Measurements from ENCODE around the gene KIF13A. TPM values are rescaled to one million over a fixed set of nuclear protein-coding genes. Genes with fewer than 3 reads are reported as not detected.

The KIF13A gene
- total and polyA plus RNA-seq, 9 of the 15 experiments (the other 6 are each of a cell fraction or from before 2014, with no cell fraction given): 3.6 to 44.3 (median 29.7) TPM

DNA sequence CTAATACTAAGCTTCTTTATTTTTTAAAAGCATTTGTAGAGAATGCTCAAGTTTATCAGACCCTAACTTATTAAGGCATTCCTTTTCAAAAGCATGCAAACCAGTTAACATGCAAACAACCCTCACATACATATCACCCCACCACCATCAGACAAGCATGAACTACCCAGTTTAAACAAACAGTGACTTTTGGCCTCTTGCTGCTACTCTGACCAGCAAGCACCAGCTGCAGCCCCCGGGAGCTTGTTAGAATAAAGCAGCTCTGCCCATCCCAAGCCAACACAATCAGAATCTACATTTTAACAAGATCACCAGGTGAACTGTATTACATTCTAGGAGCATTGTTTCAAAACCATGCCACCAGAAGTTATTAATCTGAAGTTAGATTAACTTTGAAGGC, 274.9 kb downstream of the KIF13A start (continued):
- TF ChIP-seq, protein P1, sequence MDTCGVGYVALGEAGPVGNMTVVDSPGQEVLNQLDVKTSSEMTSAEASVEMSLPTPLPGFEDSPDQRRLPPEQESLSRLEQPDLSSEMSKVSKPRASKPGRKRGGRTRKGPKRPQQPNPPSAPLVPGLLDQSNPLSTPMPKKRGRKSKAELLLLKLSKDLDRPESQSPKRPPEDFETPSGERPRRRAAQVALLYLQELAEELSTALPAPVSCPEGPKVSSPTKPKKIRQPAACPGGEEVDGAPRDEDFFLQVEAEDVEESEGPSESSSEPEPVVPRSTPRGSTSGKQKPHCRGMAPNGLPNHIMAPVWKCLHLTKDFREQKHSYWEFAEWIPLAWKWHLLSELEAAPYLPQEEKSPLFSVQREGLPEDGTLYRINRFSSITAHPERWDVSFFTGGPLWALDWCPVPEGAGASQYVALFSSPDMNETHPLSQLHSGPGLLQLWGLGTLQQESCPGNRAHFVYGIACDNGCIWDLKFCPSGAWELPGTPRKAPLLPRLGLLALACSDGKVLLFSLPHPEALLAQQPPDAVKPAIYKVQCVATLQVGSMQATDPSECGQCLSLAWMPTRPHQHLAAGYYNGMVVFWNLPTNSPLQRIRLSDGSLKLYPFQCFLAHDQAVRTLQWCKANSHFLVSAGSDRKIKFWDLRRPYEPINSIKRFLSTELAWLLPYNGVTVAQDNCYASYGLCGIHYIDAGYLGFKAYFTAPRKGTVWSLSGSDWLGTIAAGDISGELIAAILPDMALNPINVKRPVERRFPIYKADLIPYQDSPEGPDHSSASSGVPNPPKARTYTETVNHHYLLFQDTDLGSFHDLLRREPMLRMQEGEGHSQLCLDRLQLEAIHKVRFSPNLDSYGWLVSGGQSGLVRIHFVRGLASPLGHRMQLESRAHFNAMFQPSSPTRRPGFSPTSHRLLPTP (IDR thresholded peaks at IDR 0.05; ENCODE audit: borderline replicate concordance, extremely low read depth, insufficient read length): no peak
- TF ChIP-seq BCOR (IDR thresholded peaks at IDR 0.05): no peak
- TF ChIP-seq ZNF384 (IDR thresholded peaks at IDR 0.05; ENCODE audit: low read depth, low read length): no peak
- no peak for TF ChIP-seq NEUROD1 (IDR thresholded peaks at IDR 0.05; ENCODE audit: borderline replicate concordance, low read depth, low read length, partially characterized antibody)
- TF ChIP-seq, protein P2, sequence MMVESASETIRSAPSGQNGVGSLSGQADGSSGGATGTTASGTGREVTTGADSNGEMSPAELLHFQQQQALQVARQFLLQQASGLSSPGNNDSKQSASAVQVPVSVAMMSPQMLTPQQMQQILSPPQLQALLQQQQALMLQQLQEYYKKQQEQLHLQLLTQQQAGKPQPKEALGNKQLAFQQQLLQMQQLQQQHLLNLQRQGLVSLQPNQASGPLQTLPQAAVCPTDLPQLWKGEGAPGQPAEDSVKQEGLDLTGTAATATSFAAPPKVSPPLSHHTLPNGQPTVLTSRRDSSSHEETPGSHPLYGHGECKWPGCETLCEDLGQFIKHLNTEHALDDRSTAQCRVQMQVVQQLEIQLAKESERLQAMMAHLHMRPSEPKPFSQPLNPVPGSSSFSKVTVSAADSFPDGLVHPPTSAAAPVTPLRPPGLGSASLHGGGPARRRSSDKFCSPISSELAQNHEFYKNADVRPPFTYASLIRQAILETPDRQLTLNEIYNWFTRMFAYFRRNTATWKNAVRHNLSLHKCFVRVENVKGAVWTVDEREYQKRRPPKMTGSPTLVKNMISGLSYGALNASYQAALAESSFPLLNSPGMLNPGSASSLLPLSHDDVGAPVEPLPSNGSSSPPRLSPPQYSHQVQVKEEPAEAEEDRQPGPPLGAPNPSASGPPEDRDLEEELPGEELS (CRISPR knock-in tag; IDR thresholded peaks at IDR 0.05; ENCODE audit: borderline replicate concordance): no peak
- TF ChIP-seq, protein P3, sequence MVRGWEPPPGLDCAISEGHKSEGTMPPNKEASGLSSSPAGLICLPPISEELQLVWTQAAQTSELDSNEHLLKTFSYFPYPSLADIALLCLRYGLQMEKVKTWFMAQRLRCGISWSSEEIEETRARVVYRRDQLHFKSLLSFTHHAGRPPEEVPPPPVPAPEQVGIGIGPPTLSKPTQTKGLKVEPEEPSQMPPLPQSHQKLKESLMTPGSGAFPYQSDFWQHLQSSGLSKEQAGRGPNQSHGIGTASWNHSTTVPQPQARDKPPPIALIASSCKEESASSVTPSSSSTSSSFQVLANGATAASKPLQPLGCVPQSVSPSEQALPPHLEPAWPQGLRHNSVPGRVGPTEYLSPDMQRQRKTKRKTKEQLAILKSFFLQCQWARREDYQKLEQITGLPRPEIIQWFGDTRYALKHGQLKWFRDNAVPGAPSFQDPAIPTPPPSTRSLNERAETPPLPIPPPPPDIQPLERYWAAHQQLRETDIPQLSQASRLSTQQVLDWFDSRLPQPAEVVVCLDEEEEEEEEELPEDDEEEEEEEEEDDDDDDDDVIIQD (CRISPR knock-in tag; IDR thresholded peaks at IDR 0.05): no peak
- no peak for TF ChIP-seq MTF1 (CRISPR knock-in tag; IDR thresholded peaks at IDR 0.05; ENCODE audit: borderline replicate concordance)
- no peak for TF ChIP-seq FOXA1 (IDR thresholded peaks at IDR 0.05; ENCODE audit: borderline replicate concordance)
- TF ChIP-seq, protein P4, sequence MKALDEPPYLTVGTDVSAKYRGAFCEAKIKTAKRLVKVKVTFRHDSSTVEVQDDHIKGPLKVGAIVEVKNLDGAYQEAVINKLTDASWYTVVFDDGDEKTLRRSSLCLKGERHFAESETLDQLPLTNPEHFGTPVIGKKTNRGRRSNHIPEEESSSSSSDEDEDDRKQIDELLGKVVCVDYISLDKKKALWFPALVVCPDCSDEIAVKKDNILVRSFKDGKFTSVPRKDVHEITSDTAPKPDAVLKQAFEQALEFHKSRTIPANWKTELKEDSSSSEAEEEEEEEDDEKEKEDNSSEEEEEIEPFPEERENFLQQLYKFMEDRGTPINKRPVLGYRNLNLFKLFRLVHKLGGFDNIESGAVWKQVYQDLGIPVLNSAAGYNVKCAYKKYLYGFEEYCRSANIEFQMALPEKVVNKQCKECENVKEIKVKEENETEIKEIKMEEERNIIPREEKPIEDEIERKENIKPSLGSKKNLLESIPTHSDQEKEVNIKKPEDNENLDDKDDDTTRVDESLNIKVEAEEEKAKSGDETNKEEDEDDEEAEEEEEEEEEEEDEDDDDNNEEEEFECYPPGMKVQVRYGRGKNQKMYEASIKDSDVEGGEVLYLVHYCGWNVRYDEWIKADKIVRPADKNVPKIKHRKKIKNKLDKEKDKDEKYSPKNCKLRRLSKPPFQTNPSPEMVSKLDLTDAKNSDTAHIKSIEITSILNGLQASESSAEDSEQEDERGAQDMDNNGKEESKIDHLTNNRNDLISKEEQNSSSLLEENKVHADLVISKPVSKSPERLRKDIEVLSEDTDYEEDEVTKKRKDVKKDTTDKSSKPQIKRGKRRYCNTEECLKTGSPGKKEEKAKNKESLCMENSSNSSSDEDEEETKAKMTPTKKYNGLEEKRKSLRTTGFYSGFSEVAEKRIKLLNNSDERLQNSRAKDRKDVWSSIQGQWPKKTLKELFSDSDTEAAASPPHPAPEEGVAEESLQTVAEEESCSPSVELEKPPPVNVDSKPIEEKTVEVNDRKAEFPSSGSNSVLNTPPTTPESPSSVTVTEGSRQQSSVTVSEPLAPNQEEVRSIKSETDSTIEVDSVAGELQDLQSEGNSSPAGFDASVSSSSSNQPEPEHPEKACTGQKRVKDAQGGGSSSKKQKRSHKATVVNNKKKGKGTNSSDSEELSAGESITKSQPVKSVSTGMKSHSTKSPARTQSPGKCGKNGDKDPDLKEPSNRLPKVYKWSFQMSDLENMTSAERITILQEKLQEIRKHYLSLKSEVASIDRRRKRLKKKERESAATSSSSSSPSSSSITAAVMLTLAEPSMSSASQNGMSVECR (CRISPR knock-in tag; IDR thresholded peaks at IDR 0.05): no peak
- peak; percentile 47 for TF ChIP-seq ZFP36 (IDR thresholded peaks at IDR 0.05; ENCODE audit: low read depth, low read length, partially characterized antibody)
- no peak for TF ChIP-seq ZNF23 (CRISPR knock-in tag; IDR thresholded peaks at IDR 0.05)
- TF ChIP-seq, protein P5, sequence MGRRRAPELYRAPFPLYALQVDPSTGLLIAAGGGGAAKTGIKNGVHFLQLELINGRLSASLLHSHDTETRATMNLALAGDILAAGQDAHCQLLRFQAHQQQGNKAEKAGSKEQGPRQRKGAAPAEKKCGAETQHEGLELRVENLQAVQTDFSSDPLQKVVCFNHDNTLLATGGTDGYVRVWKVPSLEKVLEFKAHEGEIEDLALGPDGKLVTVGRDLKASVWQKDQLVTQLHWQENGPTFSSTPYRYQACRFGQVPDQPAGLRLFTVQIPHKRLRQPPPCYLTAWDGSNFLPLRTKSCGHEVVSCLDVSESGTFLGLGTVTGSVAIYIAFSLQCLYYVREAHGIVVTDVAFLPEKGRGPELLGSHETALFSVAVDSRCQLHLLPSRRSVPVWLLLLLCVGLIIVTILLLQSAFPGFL (CRISPR knock-in tag; IDR thresholded peaks at IDR 0.05): no peak
- no peak for TF ChIP-seq ZNF76 (CRISPR knock-in tag; IDR thresholded peaks at IDR 0.05; ENCODE audit: borderline replicate concordance)
- TF ChIP-seq, protein P6, sequence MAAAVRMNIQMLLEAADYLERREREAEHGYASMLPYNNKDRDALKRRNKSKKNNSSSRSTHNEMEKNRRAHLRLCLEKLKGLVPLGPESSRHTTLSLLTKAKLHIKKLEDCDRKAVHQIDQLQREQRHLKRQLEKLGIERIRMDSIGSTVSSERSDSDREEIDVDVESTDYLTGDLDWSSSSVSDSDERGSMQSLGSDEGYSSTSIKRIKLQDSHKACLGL (CRISPR knock-in tag; IDR thresholded peaks at IDR 0.05; ENCODE audit: borderline replicate concordance, poor library complexity, severe bottlenecking): no peak
- TF ChIP-seq POLR2A (conservative IDR thresholded peaks at IDR 0.05): no peak
